ENCODE data around the gene WDR5B.
"Not testable (repeated sequence)": the region's sequence is repeated elsewhere in the genome, so short reads cannot be mapped to it uniquely, and the experiment has no call there.

The WDR5B gene

DNA sequence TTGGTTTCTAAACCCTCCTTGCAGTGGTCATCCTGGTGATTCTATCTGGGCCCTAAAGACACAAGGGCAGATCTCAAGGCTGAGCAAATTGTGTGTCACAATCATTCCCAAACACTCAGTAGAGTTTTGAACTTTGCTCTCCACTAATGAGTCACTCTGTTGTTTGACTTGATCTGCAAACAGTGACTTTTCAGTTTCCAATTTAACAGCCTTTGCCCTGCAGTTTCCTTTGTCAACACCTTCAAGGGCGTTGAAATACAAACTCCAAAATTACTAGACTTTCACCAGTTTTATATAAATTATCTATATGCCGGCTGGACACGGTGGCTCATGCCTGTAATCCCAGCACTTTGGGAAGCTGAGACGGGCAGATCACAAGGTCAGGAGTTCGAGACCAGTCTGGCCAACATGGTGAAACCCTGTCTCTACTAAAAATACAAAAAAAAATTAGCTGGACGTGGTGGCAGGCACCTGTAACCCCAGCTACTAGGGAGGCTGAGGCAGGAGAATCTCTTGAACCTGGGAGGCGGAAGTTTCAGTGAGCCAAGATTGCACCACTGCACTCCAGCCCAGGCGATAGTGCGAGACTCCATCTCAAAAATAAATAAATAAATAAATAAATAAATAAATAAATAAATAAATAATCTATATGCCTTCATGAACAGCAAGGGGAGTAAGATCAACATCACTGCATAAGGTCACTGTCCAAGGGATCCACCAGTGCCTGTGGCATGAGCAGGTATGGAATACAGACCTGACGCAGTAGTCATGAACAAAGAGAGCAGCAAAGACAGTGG lies 50.1 kb downstream of the WDR5B start:
- H3K4me1 ChIP-seq (ENCODE audit: control insufficient read depth, insufficient read depth, low read length, unreplicated experiment); H3K4me3 ChIP-seq (ENCODE audit: low read depth, low read length); H2AFZ ChIP-seq (ENCODE audit: low read length, unreplicated experiment); H3K27me3 ChIP-seq (ENCODE audit: insufficient read depth, low read length); H3K79me2 ChIP-seq (ENCODE audit: control insufficient read depth, insufficient read depth, low read length, unreplicated experiment): not testable (repeated sequence)
- Histone ChIP-seq H3K36me3 (ENCODE audit: insufficient read depth, low read length) (peaks cover 25% of the 10 kb centered on the region), H3K27ac (ENCODE audit: low read depth, low read length) (peak overlapping the region; percentile 61)

DNA sequence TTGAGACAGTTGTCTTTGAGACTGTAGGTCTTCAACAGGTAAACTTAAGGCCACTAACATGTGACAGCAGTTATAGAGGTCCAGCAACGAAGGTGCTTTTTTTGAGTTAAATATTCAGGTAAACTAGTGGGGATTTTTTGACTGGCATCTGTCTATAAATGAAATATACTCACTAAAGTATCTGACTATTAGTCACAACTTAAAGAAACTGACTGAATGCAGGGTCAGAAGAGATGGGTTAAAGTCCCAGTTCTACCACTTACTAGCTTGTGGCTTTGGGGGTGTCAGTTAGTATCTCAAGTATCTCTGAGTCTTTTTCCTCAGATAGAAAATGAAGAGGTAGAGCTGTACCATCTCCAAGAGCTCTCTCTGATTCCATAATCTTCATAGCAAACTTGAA lies 50.8 kb downstream of the WDR5B start:
- Histone ChIP-seq H3K79me2 (ENCODE audit: control insufficient read depth, insufficient read depth, low read length, unreplicated experiment) (no peaks in the 10 kb centered on the region), H3K36me3 (ENCODE audit: insufficient read depth, low read length) (peaks cover 22% of the 10 kb centered on the region), H3K4me1 (ENCODE audit: control insufficient read depth, insufficient read depth, low read length, unreplicated experiment) (peaks cover 10% of the 10 kb centered on the region), H3K27me3 (ENCODE audit: insufficient read depth, low read length) (no peaks in the 10 kb centered on the region), H3K27ac (ENCODE audit: low read depth, low read length) (peak overlapping the region; percentile 51), H2AFZ (ENCODE audit: low read length, unreplicated experiment) (no peak overlapping the region), H3K4me3 (ENCODE audit: low read depth, low read length) (no peak overlapping the region)

GRCh38 chr3:122364490-122364889 lies 51.4 kb downstream of the WDR5B start:
- H3K4me1 ChIP-seq (ENCODE audit: control insufficient read depth, insufficient read depth, low read length, unreplicated experiment), result peaks cover 10% of the 10 kb centered on the region
- no peak overlapping the region for H2AFZ ChIP-seq (ENCODE audit: low read length, unreplicated experiment)
- no peak overlapping the region for H3K4me3 ChIP-seq (ENCODE audit: low read depth, low read length)
- H3K27me3 ChIP-seq (ENCODE audit: insufficient read depth, low read length), result no peaks in the 10 kb centered on the region
- peaks cover 21% of the 10 kb centered on the region for H3K36me3 ChIP-seq (ENCODE audit: insufficient read depth, low read length)
- H3K79me2 ChIP-seq (ENCODE audit: control insufficient read depth, insufficient read depth, low read length, unreplicated experiment), result no peaks in the 10 kb centered on the region
- H3K27ac ChIP-seq (ENCODE audit: low read depth, low read length), result no peak overlapping the region

Measured in ACC112 (cell line).